ENCODE measurements around the gene MLC1. TPM values are rescaled to one million over a fixed set of nuclear protein-coding genes. Genes with fewer than 3 reads are reported as not detected.

Gene MLC1
- total and polyA plus RNA-seq, 7 donors: under 0.01 TPM; not detected in 6

DNA sequence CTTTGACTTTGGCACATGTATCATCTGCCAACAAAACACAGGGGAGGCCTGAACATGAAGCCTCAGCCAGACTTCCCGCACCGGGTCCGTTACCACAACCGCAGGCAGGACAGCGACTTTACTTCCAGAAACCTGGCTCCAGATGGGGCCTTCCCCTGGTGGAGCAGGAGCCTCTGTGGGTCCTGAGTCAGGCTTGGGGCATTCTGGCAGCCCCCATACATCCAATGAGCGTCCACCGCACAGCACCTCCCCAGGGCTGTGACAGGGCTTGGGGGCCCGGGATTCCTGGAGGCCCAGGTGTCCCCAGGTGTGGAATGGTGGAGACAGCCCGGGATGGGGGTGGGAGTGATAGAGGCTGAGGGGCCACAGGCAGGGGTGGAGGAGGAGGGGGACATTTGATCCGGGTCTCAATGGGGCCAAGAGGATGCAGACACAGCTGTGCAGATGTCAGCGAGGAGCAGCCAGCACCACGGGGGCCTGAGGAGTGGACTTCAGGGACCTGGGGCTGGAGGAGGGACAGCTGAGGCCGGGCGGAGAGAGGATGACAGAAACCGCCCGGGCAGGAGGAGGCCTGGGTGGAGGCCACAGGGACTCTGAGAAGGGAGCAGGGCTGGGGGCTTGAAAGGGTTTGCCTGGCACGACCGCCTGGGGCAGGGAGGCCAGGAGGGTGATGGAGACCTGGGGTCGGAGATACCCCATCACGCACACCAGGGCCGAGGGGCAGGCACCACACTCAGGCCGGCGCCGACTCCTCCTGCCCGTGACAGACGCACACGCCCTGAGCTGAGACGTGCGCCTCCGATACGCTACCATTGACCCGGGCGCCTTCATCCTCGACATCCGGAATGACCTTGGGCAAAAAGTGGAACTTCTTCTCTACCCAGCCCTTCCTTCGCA lies 35.7 kb downstream of the MLC1 start:
- DNase-seq: no peak
- peaks cover 0 to 38% (median 18%) of the 10 kb centered on the region in 3 donors for H3K27me3 ChIP-seq (ENCODE audit: insufficient read depth in 3 of 3, low read length in 2 of 3)
- 76 to 83% (median 76%) methylated on average over 36 of the region's 36 CpGs for WGBS, 3 donors
- H3K36me3 ChIP-seq (ENCODE audit: insufficient read depth in 1 of 2, low read depth in 1 of 2): no peaks in the 10 kb centered on the region
- no peaks in the 10 kb centered on the region for H3K4me1 ChIP-seq
- H3K9me3 ChIP-seq: peaks cover 5% of the 10 kb centered on the region
- intact Hi-C loops (cut with DNase I): no loop called here
- no peak overlapping the region for H3K4me3 ChIP-seq
- TF ChIP-seq, protein P1, sequence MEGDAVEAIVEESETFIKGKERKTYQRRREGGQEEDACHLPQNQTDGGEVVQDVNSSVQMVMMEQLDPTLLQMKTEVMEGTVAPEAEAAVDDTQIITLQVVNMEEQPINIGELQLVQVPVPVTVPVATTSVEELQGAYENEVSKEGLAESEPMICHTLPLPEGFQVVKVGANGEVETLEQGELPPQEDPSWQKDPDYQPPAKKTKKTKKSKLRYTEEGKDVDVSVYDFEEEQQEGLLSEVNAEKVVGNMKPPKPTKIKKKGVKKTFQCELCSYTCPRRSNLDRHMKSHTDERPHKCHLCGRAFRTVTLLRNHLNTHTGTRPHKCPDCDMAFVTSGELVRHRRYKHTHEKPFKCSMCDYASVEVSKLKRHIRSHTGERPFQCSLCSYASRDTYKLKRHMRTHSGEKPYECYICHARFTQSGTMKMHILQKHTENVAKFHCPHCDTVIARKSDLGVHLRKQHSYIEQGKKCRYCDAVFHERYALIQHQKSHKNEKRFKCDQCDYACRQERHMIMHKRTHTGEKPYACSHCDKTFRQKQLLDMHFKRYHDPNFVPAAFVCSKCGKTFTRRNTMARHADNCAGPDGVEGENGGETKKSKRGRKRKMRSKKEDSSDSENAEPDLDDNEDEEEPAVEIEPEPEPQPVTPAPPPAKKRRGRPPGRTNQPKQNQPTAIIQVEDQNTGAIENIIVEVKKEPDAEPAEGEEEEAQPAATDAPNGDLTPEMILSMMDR (IDR thresholded peaks at IDR 0.05): no peak
- ATAC-seq: no peak
- H3K27ac ChIP-seq: no peak overlapping the region

DNA sequence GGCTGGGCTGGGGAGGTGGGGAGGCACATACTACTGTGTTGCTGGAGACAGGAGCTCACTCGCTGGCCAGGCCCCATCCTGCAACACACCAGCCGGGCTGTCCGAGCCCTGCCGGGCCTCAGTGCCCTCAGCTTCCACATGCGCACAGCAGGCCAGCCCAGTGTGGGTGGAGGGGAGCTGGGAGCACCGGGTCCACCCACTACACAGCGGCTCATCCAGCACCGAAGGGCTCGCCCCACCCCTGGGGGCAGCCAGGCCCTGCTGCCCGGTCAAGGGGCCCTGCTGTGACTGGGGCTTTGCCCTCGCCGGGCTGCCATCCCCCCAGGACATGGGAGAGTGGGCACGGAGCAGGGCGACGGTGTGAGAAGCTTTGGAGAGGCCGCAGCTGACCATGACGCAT lies 36.4 kb downstream of the MLC1 start:
- TF ChIP-seq, protein P1 (IDR thresholded peaks at IDR 0.05): no peak
- H3K27me3 ChIP-seq (ENCODE audit: insufficient read depth in 3 of 3, low read length in 2 of 3): peaks cover 0 to 34% (median 16%) of the 10 kb centered on the region in 3 donors
- no peak for DNase-seq

DNA sequence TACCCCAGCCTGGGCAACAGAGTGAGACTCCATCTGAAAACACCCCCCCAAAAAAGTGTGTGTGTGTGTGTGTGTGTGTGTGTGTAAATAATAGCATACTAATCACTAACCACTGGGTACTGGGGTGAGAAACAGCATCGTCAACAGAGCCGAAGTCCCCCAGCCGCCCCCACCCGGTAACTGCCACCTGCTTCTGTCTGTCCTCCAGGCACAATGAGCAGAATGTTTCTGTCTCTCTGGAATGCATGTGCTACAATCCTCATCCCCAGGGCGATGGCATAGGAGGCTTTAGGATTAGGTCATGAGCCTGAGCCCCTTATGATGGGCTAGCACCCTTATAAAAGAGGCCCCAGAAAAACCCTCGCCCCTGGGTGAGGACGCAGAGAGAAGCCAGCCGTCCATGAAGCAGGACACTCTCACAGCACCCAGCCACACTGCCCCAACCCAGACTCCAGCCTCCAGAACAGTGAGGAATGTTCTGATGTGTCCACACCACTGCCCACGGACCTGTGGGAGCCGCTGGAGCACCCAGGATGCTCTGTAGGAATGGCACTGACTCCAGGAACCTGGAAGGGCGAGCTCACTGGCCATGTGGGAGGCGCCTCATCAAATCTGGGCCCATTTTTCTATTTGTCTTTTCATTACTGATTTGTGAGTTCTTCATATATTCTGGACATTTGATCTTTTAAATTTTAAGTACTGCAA lies 37.0 kb downstream of the MLC1 start:
- DNase-seq: no peak
- Histone ChIP-seq H3K27ac (no peak overlapping the region), H3K27me3 (ENCODE audit: insufficient read depth in 3 of 3, low read length in 2 of 3) (peaks cover 0 to 34% (median 16%) of the 10 kb centered on the region in 3 donors)

More for the DNA sequence above, 36.4 kb downstream of the MLC1 start:
- Histone ChIP-seq H3K27ac (no peak overlapping the region), H3K36me3 (ENCODE audit: insufficient read depth in 1 of 2, low read depth in 1 of 2) (no peaks in the 10 kb centered on the region), H3K4me1 (no peaks in the 10 kb centered on the region), H3K9me3 (peaks cover 4% of the 10 kb centered on the region), H3K4me3 (no peak overlapping the region)
- no peak for ATAC-seq
- intact Hi-C loops (cut with DNase I): no loop called here
- WGBS, 3 donors: 67 to 75% (median 72%) methylated on average over 17 of the region's 17 CpGs

DNA sequence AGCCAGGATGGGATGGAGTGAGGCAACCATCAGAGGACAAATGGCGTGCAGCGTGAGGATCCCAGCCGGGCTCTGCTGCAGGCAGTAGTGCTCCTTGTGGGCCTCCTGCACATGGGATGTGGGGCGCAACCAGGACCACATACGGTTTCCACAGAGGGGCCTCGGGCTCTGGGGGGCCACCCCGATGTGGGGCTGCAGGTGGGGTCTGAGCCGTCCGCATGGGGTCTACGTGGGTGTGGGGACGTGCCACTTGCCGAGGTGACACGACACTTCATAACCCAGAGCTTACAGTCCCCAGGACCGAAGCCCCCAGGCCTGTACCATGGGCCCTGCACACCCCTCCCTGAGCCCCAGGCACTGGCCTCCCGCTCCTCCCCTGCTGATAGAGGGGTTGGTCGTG lies 37.9 kb downstream of the MLC1 start:
- DNase-seq: no peak
- no peak overlapping the region for H3K27ac ChIP-seq
- WGBS, 3 donors: 88 to 95% (median 93%) methylated on average over 16 of the region's 16 CpGs
- no peaks in the 10 kb centered on the region for H3K9me3 ChIP-seq
- no peak overlapping the region for H3K4me3 ChIP-seq
- H3K36me3 ChIP-seq (ENCODE audit: insufficient read depth in 1 of 2, low read depth in 1 of 2): no peaks in the 10 kb centered on the region
- intact Hi-C loops (cut with DNase I): no loop called here
- TF ChIP-seq, protein P1 (IDR thresholded peaks at IDR 0.05): no peak
- no peaks in the 10 kb centered on the region for H3K4me1 ChIP-seq
- ATAC-seq: no peak
- H3K27me3 ChIP-seq (ENCODE audit: insufficient read depth in 3 of 3, low read length in 2 of 3): peaks cover 0 to 29% (median 16%) of the 10 kb centered on the region in 3 donors

More for the DNA sequence above, 37.0 kb downstream of the MLC1 start:
- Histone ChIP-seq H3K4me3 (no peak overlapping the region), H3K4me1 (no peaks in the 10 kb centered on the region), H3K36me3 (ENCODE audit: insufficient read depth in 1 of 2, low read depth in 1 of 2) (no peaks in the 10 kb centered on the region), H3K9me3 (no peaks in the 10 kb centered on the region)
- TF ChIP-seq, protein P1 (IDR thresholded peaks at IDR 0.05): no peak
- intact Hi-C loops (cut with DNase I): no loop called here
- 48 to 56% (median 51%) methylated on average over 12 of the region's 12 CpGs for WGBS, 3 donors
- ATAC-seq: no peak

Data from psoas muscle (tissue), 8 donors.